LNCAP (cell line): ENCODE data around the gene STOML3.

Experiments used
- CTCF ChIP-seq: fragments of 450-650 bp; IDR thresholded peaks from 2 replicates; pipeline ENCODE4 v1.5.1; 2017; ENCODE audit warnings: mild to moderate bottlenecking

The STOML3 gene

DNA sequence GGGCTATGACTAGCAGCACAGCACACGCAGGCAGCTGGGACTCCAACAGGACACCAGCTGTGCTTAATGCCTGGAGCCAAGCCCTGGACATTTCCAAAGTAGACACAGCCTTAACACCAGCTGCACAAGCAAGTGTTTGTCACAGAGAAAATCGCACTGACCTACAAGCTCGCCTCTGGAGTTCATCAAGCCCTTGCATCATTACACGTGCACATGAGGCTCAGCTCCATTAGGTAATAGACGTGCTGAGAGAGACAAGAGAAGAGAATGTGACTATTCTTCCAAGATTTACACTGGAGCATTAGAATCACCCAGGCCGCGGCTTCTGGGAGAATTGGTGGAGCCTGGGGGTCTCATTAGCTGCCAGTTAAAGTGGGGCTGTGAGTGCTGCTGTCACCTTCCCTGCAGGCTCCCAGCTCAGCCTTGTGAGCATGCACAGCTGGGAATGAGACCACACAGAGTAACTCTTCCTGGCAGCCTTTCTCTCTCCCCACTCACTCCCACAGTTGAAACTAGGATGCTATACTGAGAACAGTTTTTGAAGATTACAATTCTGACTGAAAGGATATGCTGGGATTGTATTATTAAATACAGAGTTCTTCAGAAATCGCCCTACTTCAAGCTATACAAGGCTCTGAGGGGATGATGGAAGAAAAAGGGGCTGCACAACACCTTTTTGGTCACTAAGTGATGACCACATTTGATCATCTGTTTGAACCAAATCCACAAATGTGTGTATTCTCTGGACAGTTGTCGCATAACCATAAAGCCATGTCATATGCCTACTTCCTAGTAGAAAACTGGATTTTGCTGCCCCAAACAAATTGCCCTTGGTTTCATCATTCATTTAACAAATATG lies 10.5 kb downstream of the STOML3 start:
- no peak for TF ChIP-seq CTCF

DNA sequence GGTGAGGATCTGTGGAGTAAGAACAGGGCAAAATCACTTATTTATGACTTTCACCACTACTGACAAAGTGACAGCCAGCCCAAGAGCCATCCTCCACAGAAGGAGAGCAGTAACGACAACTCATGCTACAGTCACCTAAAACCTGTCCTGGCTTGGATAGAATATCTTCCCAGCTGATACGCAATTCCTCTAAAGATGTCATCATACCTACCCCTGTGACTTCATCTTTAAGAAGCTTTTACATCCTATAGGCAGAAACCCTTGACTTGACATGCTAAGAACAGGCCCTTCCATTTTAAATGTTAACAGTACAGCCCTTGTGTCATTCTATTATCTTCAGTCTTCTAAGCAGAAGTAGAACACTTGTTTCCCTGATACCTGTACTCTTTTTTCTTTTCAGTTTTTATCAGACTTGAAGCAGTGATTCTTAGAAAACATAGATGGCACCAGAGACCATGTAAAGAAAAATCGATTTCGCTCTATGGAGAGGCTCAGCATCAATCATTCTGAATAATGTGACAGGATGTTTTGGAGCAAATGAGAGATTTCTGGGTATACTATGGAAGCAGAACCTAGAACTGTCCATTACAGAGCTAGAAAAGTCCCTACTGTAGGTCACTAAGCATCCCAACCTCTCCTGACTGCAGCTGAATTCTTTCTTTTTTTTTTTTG lies 20.1 kb downstream of the STOML3 start:
- no peak for TF ChIP-seq CTCF

GRCh38 chr13:38969187-38969586 lies 21.4 kb downstream of the STOML3 start:
- no peak for TF ChIP-seq CTCF

GRCh38 chr13:38967446-38967845 lies 23.2 kb downstream of the STOML3 start:
- TF ChIP-seq CTCF: no peak

DNA sequence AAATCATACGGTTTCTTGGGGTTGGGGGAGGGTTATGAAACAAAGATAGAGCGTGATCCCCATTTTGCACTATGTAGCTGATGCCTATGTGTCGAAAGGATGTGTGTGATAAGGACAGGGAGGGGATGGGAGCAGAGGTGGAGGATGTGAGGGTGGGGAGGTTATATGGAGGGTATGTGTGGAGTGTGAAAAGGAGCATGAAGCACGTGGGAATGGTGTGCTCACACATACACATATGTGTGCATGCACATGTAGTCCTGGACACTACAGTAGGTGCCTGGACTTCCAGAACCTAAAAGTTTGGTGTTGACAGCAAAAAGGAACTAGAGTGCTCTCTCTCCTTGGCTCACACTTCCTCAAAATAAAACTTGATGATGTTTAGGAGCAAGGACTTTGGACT lies 25.4 kb downstream of the STOML3 start:
- no peak for TF ChIP-seq CTCF

GRCh38 chr13:38960175-38960574 lies 30.5 kb downstream of the STOML3 start:
- TF ChIP-seq CTCF: no peak

- no peak for TF ChIP-seq CTCF
These were observed 32.6 kb downstream of the STOML3 start for GRCh38 chr13:38957794-38958592.
